ENCODE measurements around the gene TSPAN13. TPM values are rescaled to one million over a fixed set of nuclear protein-coding genes. Genes with fewer than 3 reads are reported as not detected.

Gene TSPAN13
- total and polyA plus RNA-seq, 2 of the 8 experiments (the other 6 are each of a cell fraction or from before 2014, with no cell fraction given): 15.3 to 28.1 TPM

DNA sequence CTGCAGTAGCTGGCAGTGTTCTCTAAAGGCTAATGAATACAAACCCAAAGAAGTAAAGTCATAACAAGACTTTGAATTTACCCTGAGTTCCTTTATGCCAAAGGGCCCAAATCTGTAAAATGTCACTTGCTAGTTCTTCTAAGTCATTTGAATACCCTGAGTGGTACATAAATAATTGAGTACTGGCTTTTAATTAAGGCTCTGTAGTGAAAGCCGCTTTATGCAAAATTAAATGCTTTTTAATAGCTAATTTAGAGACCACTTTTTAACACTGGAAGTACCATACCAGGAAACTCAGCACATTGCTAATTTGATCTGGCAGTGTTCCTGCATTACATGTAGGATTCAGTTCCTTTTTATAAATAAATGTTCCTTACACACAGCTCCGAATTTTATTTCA, 24.0 kb upstream of the TSPAN13 start (continued):
- TF ChIP-seq, protein P1, sequence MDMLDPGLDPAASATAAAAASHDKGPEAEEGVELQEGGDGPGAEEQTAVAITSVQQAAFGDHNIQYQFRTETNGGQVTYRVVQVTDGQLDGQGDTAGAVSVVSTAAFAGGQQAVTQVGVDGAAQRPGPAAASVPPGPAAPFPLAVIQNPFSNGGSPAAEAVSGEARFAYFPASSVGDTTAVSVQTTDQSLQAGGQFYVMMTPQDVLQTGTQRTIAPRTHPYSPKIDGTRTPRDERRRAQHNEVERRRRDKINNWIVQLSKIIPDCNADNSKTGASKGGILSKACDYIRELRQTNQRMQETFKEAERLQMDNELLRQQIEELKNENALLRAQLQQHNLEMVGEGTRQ (IDR thresholded peaks at IDR 0.05; ENCODE audit: low read length): no peak
